H7 (cell line): Measurements from ENCODE around the gene KIF3B. TPM values are rescaled to one million over a fixed set of nuclear protein-coding genes. Genes with fewer than 3 reads are reported as not detected.

Experiments used
- DNase-seq: peaks from one replicate; pipeline ENCODE4 v3.0.0; 2012
- H3K27me3 ChIP-seq: 2 replicates; pipeline ENCODE4 v1.6.0; 2011; ENCODE audit warnings: mild to moderate bottlenecking, low read length; ENCODE audit not compliant: control insufficient read depth, insufficient read depth
- H3K36me3 ChIP-seq: replicated peaks from 2 replicates; pipeline ENCODE4 v1.5.1; 2011; ENCODE audit warnings: low read length; ENCODE audit not compliant: control insufficient read depth, insufficient read depth
- H3K4me3 ChIP-seq: 2 replicates; pipeline ENCODE4 v1.5.1; 2011; ENCODE audit warnings: low read depth, mild to moderate bottlenecking, control low read depth, low read length, moderate library complexity; ENCODE audit not compliant: insufficient read depth
- total RNA-seq: library from RNA; depleted of rRNA; stranded (reverse); fragments of >200 nt; shearing (Covaris generic); gene quantifications from 2 replicates; pipeline ENCODE4 v1.2.3, GENCODE V29; 2014

The KIF3B gene
- total RNA-seq, 1 experiment from 2014 or later, result 9.5 TPM

- Histone ChIP-seq H3K4me3 (peak within 1 kb of the TSS; percentile 71), H3K36me3 (no peaks in the 10 kb centered on the region), H3K27me3 (peaks cover 20% of the 10 kb centered on the region)
- peak; percentile 98 for DNase-seq
Observed at GRCh38 chr20:32357869-32358631, 80.6 kb downstream of the KIF3B start, which contains the start of gene ASXL1. Gene ASXL1, plus strand, starts transcription at chr20:32358331. Its CDS starts 445 bp downstream, at chr20:32358776.

DNA sequence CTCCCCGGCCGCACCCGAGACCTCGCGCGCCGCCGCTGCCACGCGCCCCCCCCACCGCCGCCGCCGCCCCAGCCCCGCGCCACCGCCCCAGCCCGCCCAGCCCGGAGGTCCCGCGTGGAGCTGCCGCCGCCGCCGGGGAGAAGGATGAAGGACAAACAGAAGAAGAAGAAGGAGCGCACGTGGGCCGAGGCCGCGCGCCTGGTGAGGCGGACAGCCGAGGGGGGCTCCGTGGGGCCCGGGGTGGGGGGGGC is 81.1 kb downstream of the KIF3B start:
- DNase-seq, result no peak
- Histone ChIP-seq H3K36me3 (no peaks in the 10 kb centered on the region), H3K4me3 (peak overlapping the region; percentile 71), H3K27me3 (peaks cover 20% of the 10 kb centered on the region)

- DNase-seq, result peak; percentile 95
- peak overlapping the region; percentile 71 for H3K4me3 ChIP-seq
- H3K36me3 ChIP-seq, result no peaks in the 10 kb centered on the region
- H3K27me3 ChIP-seq, result peaks cover 21% of the 10 kb centered on the region
Observed at GRCh38 chr20:32358883-32359632, 81.6 kb downstream of the KIF3B start.

GRCh38 chr20:32359633-32360332 is 82.3 kb downstream of the KIF3B start:
- DNase-seq, result no peak
- Histone ChIP-seq H3K36me3 (no peaks in the 10 kb centered on the region), H3K27me3 (peaks cover 21% of the 10 kb centered on the region), H3K4me3 (peak overlapping the region; percentile 71)

- no peaks in the 10 kb centered on the region for H3K36me3 ChIP-seq
- H3K27me3 ChIP-seq, result peaks cover 21% of the 10 kb centered on the region
- DNase-seq, result no peak
- no peak overlapping the region for H3K4me3 ChIP-seq
Observed at GRCh38 chr20:32360333-32360634, 82.8 kb downstream of the KIF3B start.

DNA sequence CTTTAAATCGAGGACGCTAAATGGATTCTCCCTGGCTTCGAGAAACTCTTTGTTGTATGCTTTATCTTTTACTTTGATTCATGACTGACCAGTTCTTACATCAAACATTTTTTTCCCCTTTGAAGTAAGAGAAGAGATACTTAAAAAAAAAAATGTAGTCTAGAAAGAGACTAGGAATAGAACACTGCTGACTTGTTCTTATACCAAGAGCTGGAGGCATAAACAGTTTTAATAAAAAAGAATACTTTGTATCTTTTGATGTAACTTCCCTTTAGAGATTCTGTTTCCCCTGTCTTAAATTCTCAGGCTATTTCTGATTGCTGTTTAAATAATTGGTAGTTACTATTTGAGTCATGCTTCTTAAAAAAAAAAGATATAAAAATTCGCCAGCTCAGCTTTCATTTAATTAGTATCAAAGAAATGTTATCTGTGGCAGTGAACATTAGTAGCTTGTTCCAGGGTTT is 85.5 kb downstream of the KIF3B start:
- no peak overlapping the region for H3K4me3 ChIP-seq
- DNase-seq, result no peak
- H3K36me3 ChIP-seq, result no peaks in the 10 kb centered on the region
- H3K27me3 ChIP-seq, result peaks cover 21% of the 10 kb centered on the region

DNA sequence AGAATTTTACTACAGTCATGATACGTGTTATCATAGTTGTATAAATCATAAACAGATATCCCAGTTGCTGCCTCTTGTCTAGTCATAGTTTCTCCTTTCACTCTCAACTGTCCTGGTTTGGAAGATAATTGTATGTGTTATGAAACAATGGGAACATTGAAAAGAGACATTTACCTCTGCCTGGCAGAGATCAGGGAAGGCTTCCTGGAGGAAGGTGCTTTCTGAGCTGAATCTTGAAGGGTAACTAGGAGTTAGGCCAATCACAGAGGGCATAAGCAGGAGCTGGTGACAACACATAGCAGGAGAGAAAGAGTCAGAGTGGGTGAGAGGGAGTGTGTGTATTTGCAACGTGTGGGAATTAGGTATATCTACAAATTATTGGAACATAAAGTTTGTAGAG is 86.0 kb downstream of the KIF3B start:
- peaks cover 21% of the 10 kb centered on the region for H3K27me3 ChIP-seq
- no peak overlapping the region for H3K4me3 ChIP-seq
- no peaks in the 10 kb centered on the region for H3K36me3 ChIP-seq
- DNase-seq, result no peak

DNA sequence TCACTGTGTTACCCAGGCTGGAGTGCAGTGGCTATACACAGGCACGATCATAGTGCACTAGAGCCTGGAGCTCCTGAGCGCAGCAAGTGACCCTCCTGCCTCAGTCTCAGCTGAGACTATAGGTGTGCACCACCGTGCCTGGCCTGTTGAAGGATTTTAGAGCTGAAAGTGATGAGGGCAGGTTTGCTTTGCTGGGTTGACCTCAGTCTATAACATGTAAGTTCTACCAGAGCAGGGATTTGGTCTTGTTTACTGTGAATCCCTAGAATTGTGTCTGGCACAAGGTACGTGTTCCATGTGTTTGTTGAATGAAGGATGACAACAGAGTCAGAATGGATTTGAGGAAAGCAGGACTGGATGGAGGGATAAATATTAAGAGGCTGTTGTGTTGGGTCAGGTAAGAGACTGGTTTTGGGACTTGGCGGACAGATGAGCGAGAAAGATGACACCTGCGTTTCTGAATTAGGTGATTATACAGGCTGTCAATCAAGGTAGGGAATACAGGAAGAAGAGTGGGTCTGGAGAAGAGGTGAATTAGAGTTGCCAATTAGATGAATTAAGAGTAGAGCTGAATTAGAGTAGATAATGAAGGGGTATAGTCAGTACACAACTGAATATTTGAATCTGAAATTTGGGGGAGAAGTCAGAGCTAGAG is 87.2 kb downstream of the KIF3B start:
- no peak for DNase-seq
- no peaks in the 10 kb centered on the region for H3K36me3 ChIP-seq
- H3K27me3 ChIP-seq, result peaks cover 19% of the 10 kb centered on the region
- H3K4me3 ChIP-seq, result no peak overlapping the region

GRCh38 chr20:32365564-32365963 is 88.1 kb downstream of the KIF3B start:
- Histone ChIP-seq H3K27me3 (peaks cover 11% of the 10 kb centered on the region; the same call in 1 of the 2 replicates), H3K36me3 (no peaks in the 10 kb centered on the region), H3K4me3 (no peak overlapping the region)
- no peak for DNase-seq

DNA sequence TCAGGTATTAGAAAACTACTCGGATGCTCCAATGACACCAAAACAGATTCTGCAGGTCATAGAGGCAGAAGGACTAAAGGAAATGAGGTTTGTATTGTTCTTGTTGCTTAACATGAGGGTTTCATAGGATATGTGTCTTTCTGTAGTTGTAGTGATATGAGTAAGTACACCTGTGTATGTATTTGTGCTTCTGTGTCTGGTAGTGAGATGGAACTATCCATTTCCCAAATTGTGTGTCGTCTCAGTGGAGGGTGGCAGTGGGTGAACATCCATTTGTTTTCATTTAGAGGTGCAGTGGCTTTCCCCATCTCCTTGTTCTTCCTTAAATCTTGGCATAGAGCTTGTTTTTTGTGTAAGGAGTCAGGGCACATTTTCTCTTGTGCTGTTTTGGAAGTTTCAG is 88.9 kb downstream of the KIF3B start:
- Histone ChIP-seq H3K27me3 (peaks cover 5% of the 10 kb centered on the region; the same call in 1 of the 2 replicates), H3K4me3 (no peak overlapping the region), H3K36me3 (no peaks in the 10 kb centered on the region)
- DNase-seq, result no peak

DNA sequence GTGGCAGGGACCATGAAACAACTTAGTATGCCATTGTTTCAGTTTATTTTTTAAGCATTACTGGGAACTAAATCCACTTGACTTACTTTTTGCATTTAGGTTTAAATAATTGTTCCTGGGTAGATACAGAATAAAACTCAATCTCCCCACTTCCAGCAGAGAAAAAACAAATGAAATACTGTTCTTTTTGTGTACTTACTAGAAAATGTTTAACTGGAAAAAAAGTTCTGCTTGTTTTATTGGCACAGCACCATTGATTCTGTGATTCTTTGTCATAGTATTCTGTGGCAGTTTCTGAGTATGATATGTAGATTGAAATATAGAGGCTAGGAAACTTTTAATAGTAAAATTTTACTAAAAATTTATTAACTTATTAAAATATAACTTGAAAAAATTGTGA is 90.9 kb downstream of the KIF3B start:
- Histone ChIP-seq H3K4me3 (no peak overlapping the region), H3K36me3 (no peaks in the 10 kb centered on the region), H3K27me3 (peaks cover 2% of the 10 kb centered on the region; the same call in 1 of the 2 replicates)
- DNase-seq, result no peak

- Histone ChIP-seq H3K4me3 (no peak overlapping the region), H3K36me3 (no peaks in the 10 kb centered on the region), H3K27me3 (no peaks in the 10 kb centered on the region)
- peak; percentile 58 for DNase-seq
Observed at GRCh38 chr20:32368925-32369324, 91.5 kb downstream of the KIF3B start.

GRCh38 chr20:32370897-32371296 is 93.4 kb downstream of the KIF3B start:
- no peak overlapping the region for H3K4me3 ChIP-seq
- H3K36me3 ChIP-seq, result no peaks in the 10 kb centered on the region
- no peaks in the 10 kb centered on the region for H3K27me3 ChIP-seq
- DNase-seq, result no peak

GRCh38 chr20:32378461-32378860 is 101.0 kb downstream of the KIF3B start:
- Histone ChIP-seq H3K36me3 (no peaks in the 10 kb centered on the region), H3K27me3 (no peaks in the 10 kb centered on the region), H3K4me3 (no peak overlapping the region)
- no peak for DNase-seq
